OCI-LY3 (cell line): ENCODE measurements around the gene COPA.

Experiments
- H2AFZ ChIP-seq: fragments of 200-600, 300-600 bp; shearing (Covaris generic); 2 replicates; pipeline ENCODE4 v1.6.0; 2014; ENCODE audit warnings: antibody characterized with exemption, low read depth, low read length
- H3K27ac ChIP-seq: fragments of 200-600, 300-600 bp; sonication (generic); 2 replicates; pipeline ENCODE4 v1.5.1; 2014; ENCODE audit warnings: mild to moderate bottlenecking, low read length, moderate library complexity, mixed read lengths
- H3K27me3 ChIP-seq: fragments of 200-600, 300-600 bp; sonication (generic); 2 replicates; pipeline ENCODE4 v1.6.1; 2014; ENCODE audit warnings: low read depth, low read length, mixed read lengths
- H3K36me3 ChIP-seq: fragments of 200-600, 300-600 bp; sonication (generic); replicated peaks from 2 replicates; pipeline ENCODE3; 2014; ENCODE audit warnings: low read depth, low read length, mixed read lengths
- H3K4me1 ChIP-seq: fragments of 300-600, 200-600 bp; sonication (generic); 2 replicates; pipeline ENCODE4 v1.6.1; 2014; ENCODE audit warnings: low read length, mixed read lengths
- H3K4me2 ChIP-seq: fragments of 200-600, 300-600 bp; sonication (generic); 2 replicates; pipeline ENCODE4 v1.6.1; 2014; ENCODE audit warnings: low read length, mixed read lengths
- H3K4me3 ChIP-seq: fragments of 300-600, 200-600 bp; sonication (generic); 2 replicates; pipeline ENCODE4 v1.5.1; 2014; ENCODE audit warnings: antibody characterized with exemption, mild to moderate bottlenecking, low read length, moderate library complexity
- H3K79me2 ChIP-seq: fragments of 300-600, 200-600 bp; shearing (Covaris generic); 2 replicates; pipeline ENCODE4 v1.6.1; 2014; ENCODE audit warnings: mild to moderate bottlenecking, low read length, mixed read lengths
- H3K9ac ChIP-seq: fragments of 300-600, 200-600 bp; shearing (Covaris generic); 2 replicates; pipeline ENCODE4 v1.6.0; 2014; ENCODE audit warnings: mild to moderate bottlenecking, low read length, moderate library complexity
- H3K9me3 ChIP-seq: fragments of 200-600, 300-600 bp; shearing (Covaris generic); 2 replicates; pipeline ENCODE4 v1.6.1; 2014; ENCODE audit warnings: low read length, mixed read lengths; ENCODE audit not compliant: insufficient read depth
- H4K20me1 ChIP-seq: fragments of 200-600, 300-600 bp; sonication (generic); 2 replicates; pipeline ENCODE4 v1.6.1; 2016; ENCODE audit warnings: low read length, mixed read lengths; ENCODE audit not compliant: insufficient read depth
- CTCF ChIP-seq: fragments of 200-600, 300-600 bp; sonication (generic); IDR thresholded peaks from 2 replicates; pipeline ENCODE4 v1.5.1; 2014; ENCODE audit warnings: antibody characterized with exemption, low read length, low read depth
- EZH2phosphoT487 ChIP-seq: fragments of 200-600 bp; shearing (Covaris generic); IDR thresholded peaks from 2 replicates; pipeline ENCODE4 v1.6.1; 2018; ENCODE audit warnings: antibody characterized with exemption, mixed run types, low read depth

Gene COPA

DNA sequence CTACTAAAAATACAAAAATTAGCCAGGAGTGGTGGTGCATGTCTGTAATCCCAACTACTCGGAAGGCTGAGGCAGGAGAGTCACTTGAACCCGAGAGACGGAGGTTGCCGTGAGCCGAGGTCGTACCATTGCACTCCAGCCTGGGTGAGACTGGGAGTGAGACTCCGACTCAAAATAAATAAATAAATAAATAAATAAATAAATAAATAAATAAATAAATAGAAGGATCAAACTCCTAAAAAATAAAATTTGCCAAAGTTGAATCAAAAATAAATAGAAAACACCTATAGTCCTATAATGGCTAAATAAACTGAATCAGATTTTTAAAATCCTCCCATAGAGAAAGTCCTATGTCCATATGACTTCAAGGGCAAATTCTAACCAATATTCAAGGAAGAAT, 42.9 kb downstream of the COPA start:
- no peaks in the 10 kb centered on the region for H3K79me2 ChIP-seq
- H3K4me3 ChIP-seq: no peak overlapping the region
- no peaks in the 10 kb centered on the region for H3K4me1 ChIP-seq
- H3K27ac ChIP-seq: no peak overlapping the region
- H2AFZ ChIP-seq: no peak overlapping the region
- no peaks in the 10 kb centered on the region for H4K20me1 ChIP-seq
- no peaks in the 10 kb centered on the region for H3K27me3 ChIP-seq
- no peaks in the 10 kb centered on the region for H3K9me3 ChIP-seq
- peaks cover 66% of the 10 kb centered on the region for H3K36me3 ChIP-seq
- TF ChIP-seq CTCF: no peak
- no peak for TF ChIP-seq EZH2phosphoT487
- H3K9ac ChIP-seq: no peak overlapping the region
- H3K4me2 ChIP-seq: no peak overlapping the region

DNA sequence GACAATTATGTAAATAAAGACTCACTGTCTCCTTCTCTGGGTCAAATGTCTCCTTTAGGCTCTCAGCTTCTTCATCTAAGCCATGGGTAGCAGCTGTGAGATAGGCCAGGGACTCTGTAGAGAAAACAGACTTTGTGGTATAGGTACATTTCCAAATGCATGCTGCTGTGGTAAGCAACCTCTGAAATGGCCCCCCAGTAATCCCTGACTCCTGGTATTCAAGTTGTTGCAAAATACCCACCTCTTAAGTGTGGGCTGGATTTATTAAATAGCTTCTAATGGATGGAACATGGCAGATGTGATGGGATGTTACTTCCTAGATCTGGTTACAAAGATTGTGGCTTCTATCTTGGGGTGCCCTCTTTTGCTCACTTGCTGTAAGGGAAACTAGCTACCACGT, 47.0 kb downstream of the COPA start:
- Histone ChIP-seq H4K20me1 (0 out of 2 replicates have a peak, but pooled peaks cover 5% of the 10 kb centered on the region), H3K4me3 (no peak overlapping the region), H3K27ac (no peak overlapping the region), H3K36me3 (peaks cover 87% of the 10 kb centered on the region), H3K4me1 (no peaks in the 10 kb centered on the region), H3K79me2 (no peaks in the 10 kb centered on the region), H3K27me3 (no peaks in the 10 kb centered on the region), H3K4me2 (no peak overlapping the region), H3K9me3 (no peaks in the 10 kb centered on the region), H3K9ac (no peak overlapping the region), H2AFZ (no peak overlapping the region)
- TF ChIP-seq CTCF: no peak
- TF ChIP-seq EZH2phosphoT487: no peak

- Histone ChIP-seq H3K79me2 (no peaks in the 10 kb centered on the region), H3K27ac (no peak overlapping the region), H3K9ac (no peak overlapping the region), H2AFZ (no peak overlapping the region), H3K9me3 (no peaks in the 10 kb centered on the region), H3K27me3 (no peaks in the 10 kb centered on the region), H3K4me3 (no peak overlapping the region), H4K20me1 (0 out of 2 replicates have a peak, but pooled peaks cover 5% of the 10 kb centered on the region), H3K36me3 (peaks cover 85% of the 10 kb centered on the region), H3K4me2 (no peak overlapping the region), H3K4me1 (no peaks in the 10 kb centered on the region)
- no peak for TF ChIP-seq CTCF
- no peak for TF ChIP-seq EZH2phosphoT487
Observed at GRCh38 chr1:160293020-160293968, 49.8 kb downstream of the COPA start.
